Measurements from ENCODE around the gene MAPK12.

- TF ChIP-seq POLR2A (IDR thresholded peaks at IDR 0.05) = no peak
- no peak for TF ChIP-seq CTCF (IDR thresholded peaks at IDR 0.05 in 8 of 11, conservative IDR thresholded peaks at IDR 0.05 in 3 of 11)
- peak in 2 of 3 donors; percentile 4 to 5 for TF ChIP-seq POLR2AphosphoS5 (IDR thresholded peaks at IDR 0.05)
Observed at GRCh38 chr22:50277761-50278160, 16.3 kb upstream of the MAPK12 start.
